GM23338 (cell line): ENCODE measurements around the gene TCERG1L. TPM values are rescaled to one million over a fixed set of nuclear protein-coding genes. Genes with fewer than 3 reads are reported as not detected.

Experiments
- ATAC-seq: fragments of 200-7000 bp; cut with Tn5 transposase; 3 replicates; pipeline ENCODE4 v1.9.1; 2020
- DNase-seq: peaks from one replicate; pipeline ENCODE4 v3.0.0-alpha.2; 2015; ENCODE audit warnings: low spot score
- H2AFZ ChIP-seq: fragments of 200-600 bp; sonication (generic); 2 replicates; pipeline ENCODE4 v1.8.0; 2016; ENCODE audit warnings: antibody characterized with exemption, mild to moderate bottlenecking, moderate library complexity
- H3F3A ChIP-seq: fragments of 200-600 bp; sonication (generic); replicated peaks from 2 replicates; pipeline ENCODE4 v1.8.0; 2017; ENCODE audit warnings: antibody characterized with exemption, mixed run types, low read depth
- H3K27ac ChIP-seq: fragments of 200-600 bp; sonication (generic); 2 replicates; pipeline ENCODE4 v1.6.1; 2016; ENCODE audit warnings: low read depth
- H3K27me3 ChIP-seq: fragments of 200-600 bp; sonication (generic); 2 replicates; pipeline ENCODE4 v1.8.0; 2016; ENCODE audit warnings: mild to moderate bottlenecking, mixed run types, moderate library complexity; ENCODE audit not compliant: insufficient read depth
- H3K36me3 ChIP-seq: fragments of 200-600 bp; sonication (generic); 2 replicates; pipeline ENCODE4 v1.8.0; 2016; ENCODE audit warnings: mild to moderate bottlenecking; ENCODE audit not compliant: insufficient read depth
- H3K4me1 ChIP-seq: fragments of 200-600 bp; sonication (generic); 2 replicates; pipeline ENCODE4 v1.8.0; 2016; ENCODE audit warnings: mild to moderate bottlenecking, moderate library complexity; ENCODE audit not compliant: insufficient read depth
- H3K4me2 ChIP-seq: fragments of 200-600 bp; sonication (generic); 2 replicates; pipeline ENCODE4 v1.7.1; 2017; ENCODE audit warnings: mixed run types
- H3K4me3 ChIP-seq: fragments of 200-600 bp; sonication (generic); 2 replicates; pipeline ENCODE4 v1.6.1; 2016; ENCODE audit warnings: mixed run types
- H3K79me2 ChIP-seq: fragments of 200-600 bp; sonication (generic); replicated peaks from 2 replicates; pipeline ENCODE4 v1.8.0; 2017; ENCODE audit warnings: mild to moderate bottlenecking; ENCODE audit not compliant: insufficient read depth
- H3K9me2 ChIP-seq: fragments of 200-600 bp; sonication (generic); 2 replicates; pipeline ENCODE4 v1.8.0; 2017; ENCODE audit not compliant: insufficient read depth
- H4K20me1 ChIP-seq: fragments of 200-600 bp; sonication (generic); replicated peaks from 2 replicates; pipeline ENCODE4 v1.8.0; 2017; ENCODE audit warnings: mild to moderate bottlenecking; ENCODE audit not compliant: insufficient read depth
- H3K27ac Mint-ChIP-seq: 2 replicates; pipeline ENCODE4 v1.8.0; 2020; ENCODE audit warnings: inconsistent platforms, mild to moderate bottlenecking, moderate library complexity, mixed read lengths
- H3K27me3 Mint-ChIP-seq: 3 replicates; pipeline ENCODE4 v1.8.0; 2022; ENCODE audit warnings: low read depth, mild to moderate bottlenecking, moderate library complexity, mixed read lengths, inconsistent platforms; ENCODE audit not compliant: insufficient read depth, poor library complexity
- H3K36me3 Mint-ChIP-seq: 3 replicates; pipeline ENCODE4 v1.8.0; 2021; ENCODE audit warnings: low read depth, mild to moderate bottlenecking, inconsistent platforms, moderate library complexity, mixed read lengths
- H3K4me1 Mint-ChIP-seq: 3 replicates; pipeline ENCODE4 v1.8.0; 2020; ENCODE audit warnings: mild to moderate bottlenecking, inconsistent platforms, mixed read lengths
- H3K4me3 Mint-ChIP-seq: 3 replicates; pipeline ENCODE4 v1.8.0; 2021; ENCODE audit warnings: moderate library complexity, mild to moderate bottlenecking, inconsistent platforms, mixed read lengths
- H3K9me3 Mint-ChIP-seq: 3 replicates; pipeline ENCODE4 v1.8.0; 2020; ENCODE audit warnings: moderate library complexity, mild to moderate bottlenecking, inconsistent platforms, mixed read lengths
- CTCF ChIP-seq, 2 experiments: fragments of 200-600 bp in 1 of 2; sonication (generic) in 1 of 2; conservative IDR thresholded peaks; 2 replicates each; pipeline versions ENCODE4 v1.5.1 to v1.6.1; 2016 to 2017; ENCODE audit warnings: antibody characterized with exemption in 2 of 2, low read depth in 2 of 2, mild to moderate bottlenecking in 2 of 2, moderate library complexity in 1 of 2
- EZH2 ChIP-seq: fragments of 200-600 bp; sonication (generic); IDR thresholded peaks from one replicate; pipeline ENCODE4 v1.8.0; 2017; ENCODE audit warnings: antibody characterized with exemption, mild to moderate bottlenecking, low read depth; ENCODE audit not compliant: unreplicated experiment
- EZH2phosphoT487 ChIP-seq: fragments of 200-600 bp; sonication (generic); IDR thresholded peaks from one replicate; pipeline ENCODE4 v1.8.1; 2018; ENCODE audit warnings: antibody characterized with exemption; ENCODE audit not compliant: unreplicated experiment
- JUNB ChIP-seq: IDR thresholded peaks from one replicate; pipeline ENCODE4 v1.6.1; 2016; ENCODE audit warnings: antibody characterized with exemption; ENCODE audit not compliant: unreplicated experiment
- POLR2AphosphoS5 ChIP-seq: IDR thresholded peaks from 2 replicates; pipeline ENCODE4 v1.6.1; 2016; ENCODE audit warnings: antibody characterized with exemption, low read depth
- ZNF114 ChIP-seq: fragments of 250-450 bp; sonication (Bioruptor Pico); IDR thresholded peaks from 2 replicates; pipeline ENCODE4 v1.5.0; 2020; ENCODE audit warnings: mild to moderate bottlenecking, moderate library complexity
- ZNF331 ChIP-seq: fragments of 250-450 bp; sonication (Bioruptor Pico); IDR thresholded peaks from 2 replicates; pipeline ENCODE4 v1.5.0; 2020; ENCODE audit warnings: low read depth, mild to moderate bottlenecking, moderate library complexity
- polyA plus RNA-seq: library from polyadenylated mRNA; unstranded; fragments of >200 nt; fragmentation: Nextera tagmentation; extraction: Ambion mirVana; gene quantifications from 2 replicates; pipeline ENCODE4 v1.2.1, GENCODE V29; 2016
- total RNA-seq: library from RNA; depleted of rRNA; stranded (reverse); fragments of >200 nt; shearing (Covaris generic); gene quantifications from 2 replicates; pipeline ENCODE4 v1.2.3, GENCODE V29; 2014
- TF ChIP-seq, protein P1 (sequence below): IDR thresholded peaks from 2 replicates; pipeline ENCODE4 v1.6.1; 2016; ENCODE audit warnings: antibody characterized with exemption

TCERG1L gene
- total and polyA plus RNA-seq, 2 experiments from 2014 or later: 3.9 to 5.5 TPM

DNA sequence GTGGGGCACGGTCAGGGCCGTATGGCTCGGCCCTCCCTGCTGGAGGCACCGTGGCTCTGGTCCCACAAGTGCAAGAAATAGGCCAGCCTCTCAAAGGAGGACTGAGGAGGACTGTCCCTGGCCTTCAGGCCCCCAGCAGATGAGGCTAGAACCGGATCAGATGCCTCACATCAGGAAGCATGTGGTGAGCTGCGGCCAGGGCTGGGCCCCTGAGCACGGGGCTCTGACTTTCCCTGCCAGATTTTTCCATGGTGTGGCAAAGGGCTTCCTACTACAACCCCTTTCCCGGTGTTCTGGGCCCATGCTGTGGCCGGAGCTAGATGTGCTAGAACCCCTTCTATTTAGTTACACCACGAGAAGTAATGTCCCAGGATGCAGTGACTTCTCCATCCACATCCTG is 100.4 kb downstream of the TCERG1L start (continued):
- TF ChIP-seq CTCF (conservative IDR thresholded peaks at IDR 0.05; ENCODE audit: low read depth in 2 of 2) (no peak), EZH2 (no peak), JUNB (no peak), POLR2AphosphoS5 (no peak), ZNF331 (CRISPR knock-in tag) (no peak)
- TF ChIP-seq, protein P1, sequence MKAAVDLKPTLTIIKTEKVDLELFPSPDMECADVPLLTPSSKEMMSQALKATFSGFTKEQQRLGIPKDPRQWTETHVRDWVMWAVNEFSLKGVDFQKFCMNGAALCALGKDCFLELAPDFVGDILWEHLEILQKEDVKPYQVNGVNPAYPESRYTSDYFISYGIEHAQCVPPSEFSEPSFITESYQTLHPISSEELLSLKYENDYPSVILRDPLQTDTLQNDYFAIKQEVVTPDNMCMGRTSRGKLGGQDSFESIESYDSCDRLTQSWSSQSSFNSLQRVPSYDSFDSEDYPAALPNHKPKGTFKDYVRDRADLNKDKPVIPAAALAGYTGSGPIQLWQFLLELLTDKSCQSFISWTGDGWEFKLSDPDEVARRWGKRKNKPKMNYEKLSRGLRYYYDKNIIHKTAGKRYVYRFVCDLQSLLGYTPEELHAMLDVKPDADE: no peak

DNA sequence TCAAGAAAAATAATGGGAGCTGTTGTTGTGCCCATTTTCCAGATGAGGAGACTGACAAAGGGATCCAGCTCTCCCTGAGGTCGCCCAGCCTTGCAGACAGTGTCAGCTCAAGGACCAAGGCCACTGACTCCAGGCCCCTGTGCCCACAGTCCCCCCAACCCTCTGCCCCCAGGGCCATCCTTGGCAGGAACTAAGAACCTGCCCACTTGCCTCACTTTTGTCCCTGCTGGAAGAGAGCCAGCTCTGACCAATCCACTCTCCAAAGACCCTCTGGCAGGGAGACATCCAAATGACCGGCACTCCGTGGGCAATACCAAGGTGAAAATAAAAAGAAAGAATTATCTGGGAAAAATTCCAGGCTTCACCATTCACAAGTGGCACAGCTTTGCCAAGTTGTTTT is 101.3 kb downstream of the TCERG1L start:
- Histone ChIP-seq H4K20me1 (no peaks in the 10 kb centered on the region), H3F3A (no peaks in the 10 kb centered on the region), H3K4me1 (no peaks in the 10 kb centered on the region), H3K4me2 (no peak overlapping the region), H3K36me3 (no peaks in the 10 kb centered on the region), H3K79me2 (no peaks in the 10 kb centered on the region), H3K27me3 (no peaks in the 10 kb centered on the region), H3K4me3 (no peak overlapping the region), H3K9me2 (no peaks in the 10 kb centered on the region), H2AFZ (no peak overlapping the region), H3K27ac (no peak overlapping the region)
- TF ChIP-seq, protein P1: no peak
- peaks cover 85% of the 10 kb centered on the region for H3K9me3 Mint-ChIP-seq
- H3K4me1 Mint-ChIP-seq: no peaks in the 10 kb centered on the region
- ATAC-seq (no peak), DNase-seq (no peak)
- peaks cover 14% of the 10 kb centered on the region; the same call in 2 of the 3 replicates for H3K36me3 Mint-ChIP-seq
- no peak overlapping the region for H3K27ac Mint-ChIP-seq
- H3K27me3 Mint-ChIP-seq: peaks cover 1% of the 10 kb centered on the region
- H3K4me3 Mint-ChIP-seq: no peak overlapping the region

DNA sequence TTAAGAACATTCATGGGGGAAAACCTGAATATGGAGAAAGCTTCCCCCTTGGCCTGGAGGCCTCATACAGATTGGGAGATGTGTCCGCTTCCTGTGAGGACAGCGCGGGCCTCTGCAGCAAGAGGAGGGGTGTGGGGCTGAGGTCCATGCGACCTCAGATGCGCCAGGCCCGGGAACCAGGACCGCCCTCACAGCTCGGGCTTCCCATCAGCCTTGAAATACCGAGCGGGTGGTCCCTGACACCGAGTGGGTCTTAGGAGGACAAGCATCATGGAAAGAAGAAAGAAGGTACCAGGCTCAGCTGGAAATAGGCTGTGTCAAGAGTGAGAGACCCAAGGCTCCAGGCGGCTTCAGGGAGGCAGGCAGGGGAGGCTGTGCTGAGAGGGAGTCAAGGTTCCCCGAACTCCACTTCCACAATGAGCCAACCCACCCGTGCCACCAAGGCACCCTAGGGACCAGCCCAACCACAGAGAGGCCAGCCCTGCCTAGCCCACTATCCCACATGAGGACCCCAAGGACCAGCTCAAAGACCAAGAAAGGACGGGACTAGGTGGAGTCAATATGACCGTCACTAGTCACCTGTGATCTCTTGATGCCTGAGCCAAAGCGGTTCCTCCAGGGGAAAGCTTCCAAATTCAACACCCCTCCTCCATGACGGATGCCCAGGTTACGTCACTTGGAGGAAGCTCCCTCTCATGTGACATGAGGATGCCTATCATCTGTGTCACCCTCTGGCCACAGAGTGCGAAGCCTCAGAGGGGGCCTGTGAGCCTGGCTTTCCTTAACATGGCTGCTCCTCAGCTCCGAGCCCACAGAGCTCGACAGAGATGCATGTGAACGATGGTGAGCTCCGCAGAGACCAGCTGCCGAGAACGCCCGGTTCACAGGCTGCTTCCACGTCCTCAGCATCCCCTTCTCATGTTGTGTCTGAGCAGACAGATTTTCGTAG is 103.7 kb downstream of the TCERG1L start:
- Histone ChIP-seq H3K27me3 (no peaks in the 10 kb centered on the region), H2AFZ (no peak overlapping the region), H3K27ac (no peak overlapping the region), H3K36me3 (no peaks in the 10 kb centered on the region), H3K4me3 (no peak overlapping the region), H3F3A (no peaks in the 10 kb centered on the region), H3K4me1 (no peaks in the 10 kb centered on the region), H3K4me2 (no peak overlapping the region), H3K9me2 (no peaks in the 10 kb centered on the region), H4K20me1 (no peaks in the 10 kb centered on the region), H3K79me2 (no peaks in the 10 kb centered on the region)
- DNase-seq (no peak), ATAC-seq (no peak)
- Mint-ChIP-seq H3K4me1 (no peaks in the 10 kb centered on the region), H3K27me3 (peaks cover 1% of the 10 kb centered on the region), H3K27ac (no peak overlapping the region), H3K4me3 (no peak overlapping the region), H3K9me3 (peaks cover 85% of the 10 kb centered on the region), H3K36me3 (peaks cover 12% of the 10 kb centered on the region; the same call in 2 of the 3 replicates)
- TF ChIP-seq ZNF114 (no peak), EZH2 (no peak), EZH2phosphoT487 (no peak)
